ENCODE data around the gene ACAN.

ACAN gene

DNA sequence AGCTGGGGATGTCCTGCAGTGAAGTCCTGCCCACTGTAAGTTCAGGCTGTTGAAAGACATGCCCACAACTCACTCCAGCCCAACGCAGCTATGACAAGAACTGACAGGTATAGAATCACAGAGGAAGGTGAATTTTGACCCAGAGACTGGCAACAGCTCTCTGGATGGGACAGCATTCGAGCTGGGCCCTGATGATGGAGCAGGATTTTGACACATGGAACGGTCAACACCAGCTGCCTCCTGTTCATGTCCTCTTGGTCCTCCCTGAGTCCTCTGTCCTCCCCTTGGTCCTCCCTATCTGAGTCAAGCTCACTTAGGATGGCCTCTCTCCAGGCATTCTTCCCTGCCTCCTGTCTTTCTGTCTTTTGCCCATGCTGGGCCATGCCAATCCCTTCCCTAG lies 15.2 kb upstream of the ACAN start:
- in situ Hi-C loops (cut with MboI; ENCODE audit: low sequenced_read_pairs, unreplicated experiment): no loop called here

GRCh38 chr15:88788816-88789215 lies 14.4 kb upstream of the ACAN start:
- in situ Hi-C loops (cut with MboI; ENCODE audit: low sequenced_read_pairs, unreplicated experiment): no loop called here
- TF ChIP-seq CTCF (IDR thresholded peaks at IDR 0.05; ENCODE audit: borderline replicate concordance, control extremely low read depth, extremely low read depth, insufficient read depth, missing control alignments): no peak
- DNase-seq (ENCODE audit: low spot score): no peak

More for the DNA sequence above, 15.2 kb upstream of the ACAN start:
- TF ChIP-seq CTCF (IDR thresholded peaks at IDR 0.05; ENCODE audit: borderline replicate concordance, control extremely low read depth, extremely low read depth, insufficient read depth, missing control alignments): no peak
- DNase-seq (ENCODE audit: low spot score): no peak

DNA sequence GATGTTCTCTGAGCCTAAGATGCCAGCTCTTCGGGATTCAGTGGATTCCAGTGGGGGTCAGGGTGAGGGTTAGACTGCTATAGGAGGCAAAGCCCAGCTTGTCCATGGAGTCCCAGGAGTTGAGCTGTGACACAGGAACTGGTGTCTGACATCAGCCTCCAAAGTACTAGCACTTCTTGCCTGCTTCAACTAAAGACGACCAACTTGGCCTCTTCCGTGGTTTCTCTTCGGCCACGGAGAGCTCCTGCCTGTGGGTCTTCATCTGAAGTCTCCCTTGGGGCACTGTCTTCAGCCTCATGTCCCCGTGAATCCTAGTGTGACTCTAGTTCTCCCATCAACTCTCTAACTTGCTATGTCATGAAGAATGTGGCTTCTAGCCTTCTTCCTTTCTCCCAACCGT lies 12.8 kb upstream of the ACAN start:
- in situ Hi-C loops (cut with MboI; ENCODE audit: low sequenced_read_pairs, unreplicated experiment): no loop called here
- no peak for DNase-seq (ENCODE audit: low spot score)
- TF ChIP-seq CTCF (IDR thresholded peaks at IDR 0.05; ENCODE audit: borderline replicate concordance, control extremely low read depth, extremely low read depth, insufficient read depth, missing control alignments): no peak

- in situ Hi-C loops (cut with MboI; ENCODE audit: low sequenced_read_pairs, unreplicated experiment): no loop called here
Measured at GRCh38 chr15:88791637-88792036, 11.6 kb upstream of the ACAN start.

DNA sequence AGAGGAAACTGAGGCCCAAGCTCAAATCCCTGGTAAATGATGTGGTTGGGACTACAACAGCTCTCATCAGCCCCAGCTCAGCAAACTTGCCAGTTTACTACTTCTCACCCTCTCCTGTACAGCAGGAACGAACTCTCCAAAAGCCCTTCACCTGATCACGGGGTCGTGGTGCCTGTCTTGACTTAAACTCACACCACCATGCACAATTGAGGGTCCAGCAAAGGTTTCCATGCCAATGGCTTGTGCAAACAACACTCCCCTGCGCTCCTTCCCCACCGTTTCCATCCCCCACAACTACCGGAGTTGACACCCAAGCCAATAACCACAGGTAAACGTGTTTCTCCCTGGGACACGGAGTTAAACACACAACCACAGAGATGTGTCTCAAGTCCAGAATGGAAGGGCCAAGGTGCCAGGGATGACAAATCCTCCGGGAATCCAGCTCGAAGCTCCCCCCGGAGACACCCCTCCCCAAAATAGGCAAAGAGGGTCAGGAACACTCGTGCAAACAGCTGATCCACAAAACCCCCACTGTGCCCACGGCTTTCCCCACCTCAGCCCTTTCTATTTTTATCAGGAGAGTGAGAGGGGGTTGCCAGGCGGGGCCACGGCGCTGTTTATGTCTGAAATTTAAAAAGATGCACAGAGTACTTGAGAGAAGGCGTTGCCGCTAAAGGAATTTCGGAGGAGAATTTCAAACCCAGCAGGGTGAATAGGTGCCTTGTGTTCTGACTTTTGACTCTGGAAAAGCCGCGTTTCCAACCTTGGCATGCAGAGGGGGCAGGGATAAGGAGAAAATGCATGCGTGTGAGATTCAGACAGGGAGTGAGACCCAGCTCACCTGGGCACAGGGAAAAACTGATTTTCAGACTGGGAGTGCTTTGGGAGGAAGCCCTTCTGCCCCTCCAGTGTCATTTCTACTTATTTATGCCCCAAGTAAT lies 10.6 kb upstream of the ACAN start:
- in situ Hi-C loops (cut with MboI; ENCODE audit: low sequenced_read_pairs, unreplicated experiment): no loop called here
- DNase-seq (ENCODE audit: low spot score): no peak
- no peak for TF ChIP-seq CTCF (IDR thresholded peaks at IDR 0.05; ENCODE audit: borderline replicate concordance, control extremely low read depth, extremely low read depth, insufficient read depth, missing control alignments)

More at GRCh38 chr15:88791637-88792036, 11.6 kb upstream of the ACAN start:
- no peak for TF ChIP-seq CTCF (IDR thresholded peaks at IDR 0.05; ENCODE audit: borderline replicate concordance, control extremely low read depth, extremely low read depth, insufficient read depth, missing control alignments)
- no peak for DNase-seq (ENCODE audit: low spot score)

GRCh38 chr15:88794001-88794400 lies 9.2 kb upstream of the ACAN start:
- DNase-seq (ENCODE audit: low spot score): no peak
- in situ Hi-C loops (cut with MboI; ENCODE audit: low sequenced_read_pairs, unreplicated experiment): no loop called here
- TF ChIP-seq CTCF (IDR thresholded peaks at IDR 0.05; ENCODE audit: borderline replicate concordance, control extremely low read depth, extremely low read depth, insufficient read depth, missing control alignments): no peak
